ENCODE results near the gene OPRM1.
A peak's percentile ranks its signal among the peaks of the same experiment; 100 is the strongest.

DNA sequence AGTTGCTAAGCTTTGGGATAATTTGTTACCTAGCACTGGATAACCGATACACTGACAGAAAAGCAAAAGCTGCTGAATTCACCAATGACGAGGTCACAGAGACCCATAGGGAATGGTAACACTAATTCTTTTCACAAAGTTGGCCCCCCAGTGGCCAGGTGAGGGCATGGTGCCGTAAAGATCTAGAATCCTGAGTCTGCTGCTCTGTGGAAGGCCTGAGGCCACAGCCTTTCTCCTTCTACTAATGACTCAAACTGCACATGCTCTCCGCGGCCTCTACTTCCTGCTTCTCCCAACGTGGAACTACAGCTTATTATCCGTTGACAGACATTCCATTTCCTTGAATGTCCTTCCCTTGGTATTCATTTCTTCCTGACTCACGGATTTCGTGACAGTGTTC is 127.1 kb downstream of the OPRM1 start:
- TF ChIP-seq, protein P1, sequence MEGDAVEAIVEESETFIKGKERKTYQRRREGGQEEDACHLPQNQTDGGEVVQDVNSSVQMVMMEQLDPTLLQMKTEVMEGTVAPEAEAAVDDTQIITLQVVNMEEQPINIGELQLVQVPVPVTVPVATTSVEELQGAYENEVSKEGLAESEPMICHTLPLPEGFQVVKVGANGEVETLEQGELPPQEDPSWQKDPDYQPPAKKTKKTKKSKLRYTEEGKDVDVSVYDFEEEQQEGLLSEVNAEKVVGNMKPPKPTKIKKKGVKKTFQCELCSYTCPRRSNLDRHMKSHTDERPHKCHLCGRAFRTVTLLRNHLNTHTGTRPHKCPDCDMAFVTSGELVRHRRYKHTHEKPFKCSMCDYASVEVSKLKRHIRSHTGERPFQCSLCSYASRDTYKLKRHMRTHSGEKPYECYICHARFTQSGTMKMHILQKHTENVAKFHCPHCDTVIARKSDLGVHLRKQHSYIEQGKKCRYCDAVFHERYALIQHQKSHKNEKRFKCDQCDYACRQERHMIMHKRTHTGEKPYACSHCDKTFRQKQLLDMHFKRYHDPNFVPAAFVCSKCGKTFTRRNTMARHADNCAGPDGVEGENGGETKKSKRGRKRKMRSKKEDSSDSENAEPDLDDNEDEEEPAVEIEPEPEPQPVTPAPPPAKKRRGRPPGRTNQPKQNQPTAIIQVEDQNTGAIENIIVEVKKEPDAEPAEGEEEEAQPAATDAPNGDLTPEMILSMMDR (IDR thresholded peaks at IDR 0.05; ENCODE audit: borderline replicate concordance, extremely low read depth, low read length, poor library complexity, severe bottlenecking), result peak; percentile 33
- no peak for TF ChIP-seq EZH2 (IDR thresholded peaks at IDR 0.05; ENCODE audit: borderline replicate concordance, low read depth, low read length, severe bottlenecking)
